Liver (tissue), 3 donors: ENCODE measurements around the gene LRRK1.

Experiments
- CTCF ChIP-seq: fragments of 150-350 bp; IDR thresholded peaks from 2 replicates; pipeline ENCODE4 v1.5.1; 2017; ENCODE audit warnings: improper control_type of control experiment, low read depth, low read length; ENCODE audit not compliant: missing input control
- EGR1 ChIP-seq, 2 donors: IDR thresholded peaks; 2 replicates each; pipeline ENCODE4 v1.6.1; 2016 to 2018; ENCODE audit warnings: antibody characterized with exemption in 2 of 2, low read depth in 2 of 2
- FOXA1 ChIP-seq: IDR thresholded peaks from 2 replicates; pipeline ENCODE4 v1.6.1; 2016; ENCODE audit warnings: antibody characterized with exemption
- HNF4G ChIP-seq: IDR thresholded peaks from 2 replicates; pipeline ENCODE4 v1.6.1; 2016; ENCODE audit warnings: antibody characterized with exemption
- JUND ChIP-seq, 2 donors: IDR thresholded peaks; 2 replicates each; pipeline ENCODE4 v1.6.1; 2016; ENCODE audit warnings: antibody characterized with exemption in 2 of 2
- MAX ChIP-seq: IDR thresholded peaks from 2 replicates; pipeline ENCODE4 v1.6.1; 2016; ENCODE audit warnings: antibody characterized with exemption
- NR2F2 ChIP-seq: IDR thresholded peaks from 2 replicates; pipeline ENCODE4 v1.6.1; 2016; ENCODE audit warnings: antibody characterized with exemption
- RAD21 ChIP-seq, 2 donors: IDR thresholded peaks; 2 replicates each; pipeline ENCODE4 v1.6.1; 2016; ENCODE audit warnings: antibody characterized with exemption in 2 of 2, mild to moderate bottlenecking in 2 of 2
- REST ChIP-seq: IDR thresholded peaks from 2 replicates; pipeline ENCODE4 v1.6.1; 2016; ENCODE audit warnings: antibody characterized with exemption, mild to moderate bottlenecking
- RXRA ChIP-seq, 2 donors: IDR thresholded peaks; 2 replicates each; pipeline ENCODE4 v1.6.1; 2017 to 2018; ENCODE audit warnings: antibody characterized with exemption in 2 of 2, mild to moderate bottlenecking in 1 of 2
- TAF1 ChIP-seq: conservative IDR thresholded peaks from 2 replicates; pipeline ENCODE4 v1.6.1; 2016; ENCODE audit warnings: antibody characterized with exemption, mild to moderate bottlenecking
- YY1 ChIP-seq: IDR thresholded peaks from 2 replicates; pipeline ENCODE4 v1.6.1; 2016; ENCODE audit warnings: antibody characterized with exemption, mild to moderate bottlenecking
- donor health status: healthy.
- donor health status: healthy.

- no peak for TF ChIP-seq CTCF
- TF ChIP-seq REST, result no peak
- no peak for TF ChIP-seq YY1
- no peak for TF ChIP-seq TAF1
- no peak for TF ChIP-seq MAX
- TF ChIP-seq RAD21 (IDR thresholded peaks at IDR 0.05), result no peak
- TF ChIP-seq EGR1 (IDR thresholded peaks at IDR 0.05; ENCODE audit: low read depth in 2 of 2), result no peak
- no peak for TF ChIP-seq NR2F2
- TF ChIP-seq JUND (IDR thresholded peaks at IDR 0.05), result no peak
- no peak for TF ChIP-seq HNF4G
- no peak for TF ChIP-seq FOXA1
- no peak for TF ChIP-seq RXRA (IDR thresholded peaks at IDR 0.05)
These were observed 38.8 kb upstream of the LRRK1 start for GRCh38 chr15:100880139-100880896.
